Stimulated activated effector memory CD8-positive, alpha-beta T cell treated with anti-CD3 and anti-CD28 coated beads, Interleukin-12 subunit alpha, Interleukin-12 subunit beta, amount 100 ng/mL, for 72 hours (primary cell): Measurements from ENCODE around the gene USP15.

Experiments
- ATAC-seq: fragments of 150-1000 bp; cut with Tn5 transposase; 2 replicates; pipeline ENCODE4 v1.10.0; 2021
- DNase-seq, 2 donors: peaks; one replicate each; pipeline ENCODE4 v3.0.0; 2021 to 2022; ENCODE audit warnings: low spot score in 2 of 2
- H3K27ac Mint-ChIP-seq: one replicate; pipeline ENCODE4 v1.8.0; 2022; ENCODE audit warnings: mild to moderate bottlenecking, mixed read lengths
- H3K36me3 Mint-ChIP-seq: one replicate; pipeline ENCODE4 v1.8.0; 2022; ENCODE audit warnings: mild to moderate bottlenecking, mixed read lengths
- H3K4me1 Mint-ChIP-seq: one replicate; pipeline ENCODE4 v1.8.0; 2022; ENCODE audit warnings: mixed read lengths
- H3K4me3 Mint-ChIP-seq: one replicate; pipeline ENCODE4 v1.8.0; 2022; ENCODE audit warnings: mild to moderate bottlenecking, mixed read lengths
- H3K9me3 Mint-ChIP-seq: one replicate; pipeline ENCODE4 v1.8.0; 2022; ENCODE audit warnings: mixed read lengths

Gene USP15

GRCh38 chr12:62249419-62249818 is 10.8 kb upstream of the USP15 start:
- no peak overlapping the region for H3K27ac Mint-ChIP-seq
- ATAC-seq (no peak), DNase-seq (no peak)
- peaks cover 16% of the 10 kb centered on the region for H3K4me1 Mint-ChIP-seq
- H3K4me3 Mint-ChIP-seq = no peak overlapping the region
- H3K9me3 Mint-ChIP-seq = no peaks in the 10 kb centered on the region
- no peaks in the 10 kb centered on the region for H3K36me3 Mint-ChIP-seq

GRCh38 chr12:62250671-62251608 is 9.3 kb upstream of the USP15 start:
- DNase-seq (no peak), ATAC-seq (peak; percentile 64)
- H3K36me3 Mint-ChIP-seq = no peaks in the 10 kb centered on the region
- no peaks in the 10 kb centered on the region for H3K9me3 Mint-ChIP-seq
- H3K27ac Mint-ChIP-seq = peak overlapping the region; percentile 50
- H3K4me1 Mint-ChIP-seq = peaks cover 16% of the 10 kb centered on the region
- H3K4me3 Mint-ChIP-seq = no peak overlapping the region

GRCh38 chr12:62251609-62251958 is 8.6 kb upstream of the USP15 start:
- no peak overlapping the region for H3K4me3 Mint-ChIP-seq
- peak overlapping the region; percentile 50 for H3K27ac Mint-ChIP-seq
- ATAC-seq (no peak), DNase-seq (no peak)
- no peaks in the 10 kb centered on the region for H3K36me3 Mint-ChIP-seq
- no peaks in the 10 kb centered on the region for H3K9me3 Mint-ChIP-seq
- peaks cover 19% of the 10 kb centered on the region for H3K4me1 Mint-ChIP-seq

- H3K9me3 Mint-ChIP-seq = no peaks in the 10 kb centered on the region
- no peak overlapping the region for H3K4me3 Mint-ChIP-seq
- no peak overlapping the region for H3K27ac Mint-ChIP-seq
These were observed 7.6 kb upstream of the USP15 start for GRCh38 chr12:62252576-62252975.

GRCh38 chr12:62254967-62255366 is 5.2 kb upstream of the USP15 start:
- H3K4me3 Mint-ChIP-seq = no peak overlapping the region
- peaks cover 36% of the 10 kb centered on the region for H3K4me1 Mint-ChIP-seq
- H3K36me3 Mint-ChIP-seq = peaks cover 6% of the 10 kb centered on the region
- DNase-seq (no peak), ATAC-seq (no peak)
- no peaks in the 10 kb centered on the region for H3K9me3 Mint-ChIP-seq
- H3K27ac Mint-ChIP-seq = no peak overlapping the region

More at GRCh38 chr12:62252576-62252975, 7.6 kb upstream of the USP15 start:
- DNase-seq = no peak
- Mint-ChIP-seq H3K4me1 (peaks cover 28% of the 10 kb centered on the region), H3K36me3 (no peaks in the 10 kb centered on the region)
- no peak for ATAC-seq

GRCh38 chr12:62256408-62257096 is 3.7 kb upstream of the USP15 start:
- peak overlapping the region; percentile 3 for H3K4me3 Mint-ChIP-seq
- H3K4me1 Mint-ChIP-seq = peaks cover 25% of the 10 kb centered on the region
- DNase-seq (no peak), ATAC-seq (no peak)
- H3K27ac Mint-ChIP-seq = peak overlapping the region; percentile 6
- no peaks in the 10 kb centered on the region for H3K9me3 Mint-ChIP-seq
- peaks cover 22% of the 10 kb centered on the region for H3K36me3 Mint-ChIP-seq

- peaks cover 24% of the 10 kb centered on the region for H3K4me1 Mint-ChIP-seq
- DNase-seq (no peak), ATAC-seq (no peak)
- H3K36me3 Mint-ChIP-seq = peaks cover 35% of the 10 kb centered on the region
- peak overlapping the region; percentile 97 for H3K4me3 Mint-ChIP-seq
- H3K27ac Mint-ChIP-seq = no peak overlapping the region
- H3K9me3 Mint-ChIP-seq = no peaks in the 10 kb centered on the region
These were observed 2.0 kb upstream of the USP15 start for GRCh38 chr12:62258231-62258630.

GRCh38 chr12:62258941-62259630 is 1.1 kb upstream of the USP15 start:
- peaks cover 32% of the 10 kb centered on the region for H3K4me1 Mint-ChIP-seq
- H3K4me3 Mint-ChIP-seq = peak overlapping the region; percentile 97
- no peaks in the 10 kb centered on the region for H3K9me3 Mint-ChIP-seq
- DNase-seq (no peak), ATAC-seq (no peak)
- H3K27ac Mint-ChIP-seq = peak overlapping the region; percentile 100
- H3K36me3 Mint-ChIP-seq = peaks cover 44% of the 10 kb centered on the region

- ATAC-seq = no peak
- Mint-ChIP-seq H3K27ac (peak overlapping the region; percentile 100), H3K9me3 (no peaks in the 10 kb centered on the region), H3K4me1 (peaks cover 38% of the 10 kb centered on the region), H3K36me3 (peaks cover 49% of the 10 kb centered on the region), H3K4me3 (peak overlapping the region; percentile 97)
- no peak for DNase-seq
These were observed 592 bp upstream of the USP15 start for GRCh38 chr12:62259631-62259992.

- peak; percentile 35 for ATAC-seq
- Mint-ChIP-seq H3K4me3 (peak overlapping the region; percentile 97), H3K4me1 (peaks cover 47% of the 10 kb centered on the region), H3K36me3 (peaks cover 49% of the 10 kb centered on the region), H3K27ac (peak overlapping the region; percentile 100), H3K9me3 (no peaks in the 10 kb centered on the region)
- DNase-seq = peak in 1 of 2 donors; percentile 78
These were observed 804 bp downstream of the USP15 start for GRCh38 chr12:62260733-62261683.

- Mint-ChIP-seq H3K4me1 (peaks cover 50% of the 10 kb centered on the region), H3K4me3 (peak overlapping the region; percentile 97), H3K36me3 (peaks cover 49% of the 10 kb centered on the region), H3K27ac (no peak overlapping the region), H3K9me3 (no peaks in the 10 kb centered on the region)
- ATAC-seq (no peak), DNase-seq (no peak)
These were observed 1.8 kb downstream of the USP15 start for GRCh38 chr12:62261876-62262517.

GRCh38 chr12:62263232-62263631 is 3.0 kb downstream of the USP15 start:
- DNase-seq (no peak), ATAC-seq (no peak)
- Mint-ChIP-seq H3K4me3 (peak overlapping the region; percentile 97), H3K36me3 (peaks cover 49% of the 10 kb centered on the region), H3K4me1 (peaks cover 51% of the 10 kb centered on the region), H3K27ac (peak overlapping the region; percentile 58), H3K9me3 (no peaks in the 10 kb centered on the region)

- Mint-ChIP-seq H3K9me3 (no peaks in the 10 kb centered on the region), H3K36me3 (peaks cover 49% of the 10 kb centered on the region), H3K4me3 (peak overlapping the region; percentile 97), H3K4me1 (peaks cover 55% of the 10 kb centered on the region), H3K27ac (peak overlapping the region; percentile 58)
- DNase-seq = no peak
- ATAC-seq = no peak
These were observed 3.8 kb downstream of the USP15 start for GRCh38 chr12:62263966-62264365.

GRCh38 chr12:62264706-62265105 is 4.5 kb downstream of the USP15 start:
- DNase-seq (no peak), ATAC-seq (no peak)
- Mint-ChIP-seq H3K36me3 (peaks cover 46% of the 10 kb centered on the region), H3K9me3 (no peaks in the 10 kb centered on the region), H3K4me3 (peak overlapping the region; percentile 97), H3K27ac (peak overlapping the region; percentile 58), H3K4me1 (peaks cover 53% of the 10 kb centered on the region)
